Liver (tissue), 9 donors: ENCODE results near the gene SIK3. TPM values are rescaled to one million over a fixed set of nuclear protein-coding genes. Genes with fewer than 3 reads are reported as not detected.

ENCODE experiments used
- DNase-seq: peaks from one replicate; pipeline ENCODE4 v3.0.0-alpha.2; 2017; ENCODE audit warnings: low spot score
- H3K27ac ChIP-seq, 2 donors: one replicate each; pipeline ENCODE4 v1.7.0; 2013; ENCODE audit warnings: inconsistent platforms in 2 of 2, low read length in 2 of 2, control low read depth in 1 of 2, low read depth in 1 of 2, mild to moderate bottlenecking in 1 of 2
- H3K27me3 ChIP-seq, 4 donors: one replicate each; pipeline versions ENCODE4 v1.6.1 to v1.7.0; 2013; ENCODE audit warnings: low read length in 3 of 4, inconsistent platforms in 1 of 4, mild to moderate bottlenecking in 1 of 4, moderate library complexity in 1 of 4; ENCODE audit not compliant: control insufficient read depth in 4 of 4, insufficient read depth in 4 of 4
- H3K36me3 ChIP-seq, 4 donors: one replicate each; pipeline versions ENCODE4 v1.6.1 to v1.7.0; 2013; ENCODE audit warnings: low read length in 3 of 4, mild to moderate bottlenecking in 3 of 4, low read depth in 1 of 4, moderate library complexity in 1 of 4; ENCODE audit not compliant: control insufficient read depth in 4 of 4, insufficient read depth in 3 of 4
- H3K4me1 ChIP-seq, 4 donors: one replicate each; pipeline versions ENCODE4 v1.6.1 to v1.7.0; 2013; ENCODE audit warnings: low read length in 3 of 4, mild to moderate bottlenecking in 3 of 4, moderate library complexity in 1 of 4; ENCODE audit not compliant: control insufficient read depth in 4 of 4, insufficient read depth in 4 of 4
- H3K4me3 ChIP-seq, 3 donors: one replicate each; pipeline versions ENCODE4 v1.6.1 to v1.7.0; 2013; ENCODE audit warnings: low read length in 3 of 3, control low read depth in 1 of 3, low read depth in 1 of 3, mild to moderate bottlenecking in 1 of 3
- H3K9ac ChIP-seq, 2 donors: one replicate each; pipeline ENCODE4 v1.7.0; 2013; ENCODE audit warnings: low read length in 2 of 2, mild to moderate bottlenecking in 2 of 2, moderate library complexity in 2 of 2, control low read depth in 1 of 2, low read depth in 1 of 2
- H3K9me3 ChIP-seq, 4 donors: one replicate each; pipeline versions ENCODE4 v1.6.1 to v1.7.0; 2013; ENCODE audit warnings: low read length in 3 of 4; ENCODE audit not compliant: control insufficient read depth in 4 of 4
- CTCF ChIP-seq: fragments of 150-350 bp; IDR thresholded peaks from 2 replicates; pipeline ENCODE4 v1.5.1; 2017; ENCODE audit warnings: improper control_type of control experiment, low read depth, low read length; ENCODE audit not compliant: missing input control
- EGR1 ChIP-seq, 2 donors: IDR thresholded peaks; 2 replicates each; pipeline ENCODE4 v1.6.1; 2016 to 2018; ENCODE audit warnings: antibody characterized with exemption in 2 of 2, low read depth in 2 of 2
- FOXA1 ChIP-seq: IDR thresholded peaks from 2 replicates; pipeline ENCODE4 v1.6.1; 2016; ENCODE audit warnings: antibody characterized with exemption
- FOXA2 ChIP-seq: IDR thresholded peaks from 2 replicates; pipeline ENCODE4 v1.6.1; 2016; ENCODE audit warnings: antibody characterized with exemption
- GABPA ChIP-seq, 2 donors: IDR thresholded peaks in 1 of 2; conservative IDR thresholded peaks in 1 of 2; 2 replicates each; pipeline ENCODE4 v1.6.1; 2016; ENCODE audit warnings: antibody characterized with exemption in 2 of 2, mild to moderate bottlenecking in 1 of 2, moderate library complexity in 1 of 2
- HNF4A ChIP-seq, 2 donors: conservative IDR thresholded peaks; 2 replicates each; pipeline ENCODE4 v1.6.1; 2016; ENCODE audit warnings: antibody characterized with exemption in 2 of 2, mild to moderate bottlenecking in 2 of 2
- HNF4G ChIP-seq: IDR thresholded peaks from 2 replicates; pipeline ENCODE4 v1.6.1; 2016; ENCODE audit warnings: antibody characterized with exemption
- JUND ChIP-seq, 2 donors: IDR thresholded peaks; 2 replicates each; pipeline ENCODE4 v1.6.1; 2016; ENCODE audit warnings: antibody characterized with exemption in 2 of 2
- NR2F2 ChIP-seq: IDR thresholded peaks from 2 replicates; pipeline ENCODE4 v1.6.1; 2016; ENCODE audit warnings: antibody characterized with exemption
- RAD21 ChIP-seq, 2 donors: IDR thresholded peaks; 2 replicates each; pipeline ENCODE4 v1.6.1; 2016; ENCODE audit warnings: antibody characterized with exemption in 2 of 2, mild to moderate bottlenecking in 2 of 2
- RXRA ChIP-seq, 2 donors: IDR thresholded peaks; 2 replicates each; pipeline ENCODE4 v1.6.1; 2017 to 2018; ENCODE audit warnings: antibody characterized with exemption in 2 of 2, mild to moderate bottlenecking in 1 of 2
- SP1 ChIP-seq: IDR thresholded peaks from 2 replicates; pipeline ENCODE4 v1.6.1; 2018; ENCODE audit warnings: antibody characterized with exemption, mild to moderate bottlenecking
- TAF1 ChIP-seq: conservative IDR thresholded peaks from 2 replicates; pipeline ENCODE4 v1.6.1; 2016; ENCODE audit warnings: antibody characterized with exemption, mild to moderate bottlenecking
- YY1 ChIP-seq: IDR thresholded peaks from 2 replicates; pipeline ENCODE4 v1.6.1; 2016; ENCODE audit warnings: antibody characterized with exemption, mild to moderate bottlenecking
- ZBTB33 ChIP-seq: IDR thresholded peaks from 2 replicates; pipeline ENCODE4 v1.6.1; 2016; ENCODE audit warnings: antibody characterized with exemption
- WGBS: extraction: QIAGEN DNeasy Blood & Tissue Kit; methylation state at CpG from one replicate; pipeline ENCODE4 v1.1.7; 2013; 5-methylcytosine and 5-hydroxymethylcytosine counted together
- polyA plus RNA-seq, 2 donors: library from polyadenylated mRNA; stranded (reverse) in 1 of 2; unstranded in 1 of 2; fragments of 200-250 nt in 1 of 2; fragments of >200 nt in 1 of 2; fragmentation: Nextera tagmentation in 1 of 2; extraction: Ambion mirVana in 1 of 2; gene quantifications; one replicate each; pipeline versions ENCODE4 v1.2.1 to v1.2.3, GENCODE V29; 2013 to 2015
- total RNA-seq, 2 donors: library from RNA; depleted of rRNA; stranded (reverse); fragments of >200 nt; gene quantifications; one replicate each; pipeline ENCODE4 v1.2.3, GENCODE V29; 2014
- TF ChIP-seq, protein P1 (sequence below): IDR thresholded peaks from 2 replicates; pipeline ENCODE4 v1.6.1; 2016; ENCODE audit warnings: antibody characterized with exemption
- TF ChIP-seq, protein P2 (sequence below): IDR thresholded peaks from 2 replicates; pipeline ENCODE4 v1.6.1; 2016; ENCODE audit warnings: antibody characterized with exemption
- donor health status: healthy.
- donor health status: healthy.
- donor health status: healthy.
- donor health status: healthy.
- donor health status: healthy.

The SIK3 gene
- total and polyA plus RNA-seq, 4 donors, result 6.9 to 52.4 (median 14.4) TPM

- TF ChIP-seq CTCF, result no peak
- TF ChIP-seq HNF4G, result no peak
- no peak for TF ChIP-seq FOXA1
- no peak for TF ChIP-seq JUND (IDR thresholded peaks at IDR 0.05)
- no peak for TF ChIP-seq NR2F2
- TF ChIP-seq YY1, result no peak
- TF ChIP-seq, protein P1, sequence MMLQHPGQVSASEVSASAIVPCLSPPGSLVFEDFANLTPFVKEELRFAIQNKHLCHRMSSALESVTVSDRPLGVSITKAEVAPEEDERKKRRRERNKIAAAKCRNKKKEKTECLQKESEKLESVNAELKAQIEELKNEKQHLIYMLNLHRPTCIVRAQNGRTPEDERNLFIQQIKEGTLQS, result no peak
- no peak for TF ChIP-seq ZBTB33
- no peak for TF ChIP-seq EGR1 (IDR thresholded peaks at IDR 0.05; ENCODE audit: low read depth in 2 of 2)
- no peak for TF ChIP-seq TAF1
- TF ChIP-seq FOXA2, result no peak
- no peak for DNase-seq
- Histone ChIP-seq H3K27me3 (no peaks in the 10 kb centered on the region), H3K27ac (no peak overlapping the region), H3K36me3 (no peaks in the 10 kb centered on the region), H3K9me3 (no peaks in the 10 kb centered on the region), H3K9ac (no peak overlapping the region), H3K4me3 (no peak overlapping the region), H3K4me1 (peaks cover 0 to 22% (median 18%) of the 10 kb centered on the region in 4 donors)
- whole genome bisulfite sequencing, result 86% methylated on average over 1 of the region's 1 CpG
Observed at GRCh38 chr11:117017456-117017855, 80.8 kb downstream of the SIK3 start.

DNA sequence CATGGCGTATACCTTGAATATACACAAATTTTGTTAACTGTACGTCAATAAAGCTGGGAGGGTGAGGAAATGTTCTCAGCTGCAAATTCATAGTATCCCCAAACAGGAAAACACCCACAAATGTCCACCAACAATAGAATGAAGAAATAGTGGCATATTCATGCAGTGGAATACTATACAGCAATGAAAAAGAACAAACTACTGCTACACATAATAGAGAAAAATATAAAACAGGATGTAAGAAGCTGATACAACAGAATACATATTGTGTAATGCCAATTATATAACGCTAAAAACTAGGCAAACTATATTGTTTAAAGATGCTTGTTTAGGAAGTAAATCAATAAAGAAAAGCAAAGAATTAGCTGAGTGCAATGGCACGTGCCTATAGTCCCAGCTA is 81.5 kb downstream of the SIK3 start:
- no peak overlapping the region for H3K4me3 ChIP-seq
- H3K9ac ChIP-seq, result peak overlapping the region in 1 of 2 donors; percentile 31
- H3K36me3 ChIP-seq, result no peaks in the 10 kb centered on the region
- TF ChIP-seq SP1 (no peak), RAD21 (IDR thresholded peaks at IDR 0.05) (no peak)
- no peaks in the 10 kb centered on the region for H3K9me3 ChIP-seq
- DNase-seq, result no peak
- peaks cover 0 to 19% (median 15%) of the 10 kb centered on the region in 4 donors for H3K4me1 ChIP-seq
- 86% methylated on average over 4 of the region's 4 CpGs for WGBS
- no peaks in the 10 kb centered on the region for H3K27me3 ChIP-seq
- no peak overlapping the region for H3K27ac ChIP-seq

GRCh38 chr11:117016246-117016645 is 82.0 kb downstream of the SIK3 start:
- no peak overlapping the region for H3K4me3 ChIP-seq
- H3K27me3 ChIP-seq, result no peaks in the 10 kb centered on the region
- peaks cover 0 to 14% (median 12%) of the 10 kb centered on the region in 4 donors for H3K4me1 ChIP-seq
- no peaks in the 10 kb centered on the region for H3K9me3 ChIP-seq
- no peak overlapping the region for H3K9ac ChIP-seq
- H3K27ac ChIP-seq, result no peak overlapping the region
- 97% methylated on average over 6 of the region's 6 CpGs for WGBS
- H3K36me3 ChIP-seq, result no peaks in the 10 kb centered on the region
- no peak for DNase-seq
- TF ChIP-seq, protein P1, result no peak
- TF ChIP-seq HNF4G (no peak), RAD21 (IDR thresholded peaks at IDR 0.05) (no peak), EGR1 (IDR thresholded peaks at IDR 0.05; ENCODE audit: low read depth in 2 of 2) (no peak), YY1 (no peak), TAF1 (no peak), FOXA2 (no peak), RXRA (IDR thresholded peaks at IDR 0.05) (no peak), JUND (IDR thresholded peaks at IDR 0.05) (no peak), NR2F2 (no peak), SP1 (no peak), CTCF (no peak), HNF4A (conservative IDR thresholded peaks at IDR 0.05) (no peak), GABPA (IDR thresholded peaks at IDR 0.05 in 1 of 2, conservative IDR thresholded peaks at IDR 0.05 in 1 of 2) (no peak), ZBTB33 (no peak)
- TF ChIP-seq, protein P2, sequence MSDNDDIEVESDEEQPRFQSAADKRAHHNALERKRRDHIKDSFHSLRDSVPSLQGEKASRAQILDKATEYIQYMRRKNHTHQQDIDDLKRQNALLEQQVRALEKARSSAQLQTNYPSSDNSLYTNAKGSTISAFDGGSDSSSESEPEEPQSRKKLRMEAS, result no peak
